SIG-M5 (cell line): ENCODE results near the gene GNAZ.
"Not testable (repeated sequence)": the region's sequence is repeated elsewhere in the genome, so short reads cannot be mapped to it uniquely, and the experiment has no call there.

Source experiments
- DNase-seq: peaks from one replicate; lab custom pipeline; 2025; lab: John Stamatoyannopoulos, UW

Gene GNAZ

GRCh38 chr22:23070418-23071229 is at the start of gene GNAZ:
GNAZ (plus strand) TSS chr22:23070519; CDS start chr22:23095696, 25,177 bp downstream.
- no peak for DNase-seq

GRCh38 chr22:23020659-23021293 is 49.5 kb upstream of the GNAZ start:
- no peak for DNase-seq

GRCh38 chr22:23021660-23022353 is 48.5 kb upstream of the GNAZ start:
- DNase-seq: not testable (repeated sequence)

GRCh38 chr22:23023294-23023693 is 47.0 kb upstream of the GNAZ start:
- DNase-seq: no peak

- no peak for DNase-seq
Observed at GRCh38 chr22:23026777-23027176, 43.5 kb upstream of the GNAZ start.

GRCh38 chr22:23027849-23028248 is 42.5 kb upstream of the GNAZ start:
- DNase-seq: not testable (repeated sequence)

GRCh38 chr22:23029521-23030228 is 40.6 kb upstream of the GNAZ start:
- no peak for DNase-seq

GRCh38 chr22:23031381-23031780 is 38.9 kb upstream of the GNAZ start:
- no peak for DNase-seq

- DNase-seq: no peak
Observed at GRCh38 chr22:23031786-23032185, 38.5 kb upstream of the GNAZ start.

GRCh38 chr22:23032658-23033057 is 37.7 kb upstream of the GNAZ start:
- no peak for DNase-seq

GRCh38 chr22:23033116-23033905 is 37.0 kb upstream of the GNAZ start:
- DNase-seq: no peak

GRCh38 chr22:23034621-23035556 is 35.4 kb upstream of the GNAZ start:
- DNase-seq: no peak

GRCh38 chr22:23035557-23036277 is 34.6 kb upstream of the GNAZ start:
- no peak for DNase-seq

GRCh38 chr22:23036684-23037428 is 33.5 kb upstream of the GNAZ start:
- DNase-seq: no peak

GRCh38 chr22:23037429-23038333 is 32.6 kb upstream of the GNAZ start:
- DNase-seq: no peak

- no peak for DNase-seq
Observed at GRCh38 chr22:23038334-23038642, 32.0 kb upstream of the GNAZ start.

GRCh38 chr22:23038902-23039301 is 31.4 kb upstream of the GNAZ start:
- DNase-seq: no peak

- DNase-seq: no peak
Observed at GRCh38 chr22:23042179-23042578, 28.1 kb upstream of the GNAZ start.
